ENCODE data around the gene CCSER1.
"Not testable (repeated sequence)": the region's sequence is repeated elsewhere in the genome, so short reads cannot be mapped to it uniquely, and the experiment has no call there.

Gene CCSER1

DNA sequence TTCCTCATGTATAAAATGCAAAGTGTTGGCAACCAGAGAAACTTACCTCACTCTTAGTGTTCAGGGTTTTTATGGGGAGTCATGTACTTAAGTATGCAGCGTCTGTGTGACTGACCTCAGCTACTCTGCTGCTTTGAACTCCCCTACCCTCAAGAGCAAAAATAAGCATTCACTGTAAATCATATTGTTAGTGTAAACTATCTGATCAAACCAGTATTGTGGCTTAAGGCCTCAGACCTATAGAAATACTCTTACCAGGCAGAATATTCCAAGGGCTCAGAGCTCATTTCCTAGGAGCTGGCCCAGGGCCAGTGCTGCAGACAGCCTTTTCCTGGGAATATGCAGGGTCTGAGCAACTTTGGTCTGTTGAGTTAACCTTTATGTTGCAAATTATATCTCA, 453.1 kb downstream of the CCSER1 start:
- no peak for DNase-seq

DNA sequence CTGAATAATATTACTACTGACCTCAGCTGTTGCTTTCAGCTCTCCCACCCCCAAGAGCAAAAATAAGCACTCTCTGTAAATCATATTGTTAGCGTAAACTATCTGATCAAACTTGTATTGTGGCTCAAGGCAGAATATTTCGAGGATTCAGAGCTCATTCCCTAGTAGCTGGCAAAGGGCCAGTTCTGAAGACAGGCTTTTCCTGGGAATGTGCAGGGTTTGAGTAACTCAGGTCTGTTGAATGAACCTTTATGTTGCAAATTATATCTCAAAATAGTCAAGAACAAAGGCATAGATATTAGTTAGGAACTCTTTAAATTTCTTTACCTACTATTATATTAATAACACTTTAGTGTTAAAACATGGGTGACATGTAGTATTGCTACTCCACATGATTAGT, 454.9 kb downstream of the CCSER1 start:
- DNase-seq: no peak

DNA sequence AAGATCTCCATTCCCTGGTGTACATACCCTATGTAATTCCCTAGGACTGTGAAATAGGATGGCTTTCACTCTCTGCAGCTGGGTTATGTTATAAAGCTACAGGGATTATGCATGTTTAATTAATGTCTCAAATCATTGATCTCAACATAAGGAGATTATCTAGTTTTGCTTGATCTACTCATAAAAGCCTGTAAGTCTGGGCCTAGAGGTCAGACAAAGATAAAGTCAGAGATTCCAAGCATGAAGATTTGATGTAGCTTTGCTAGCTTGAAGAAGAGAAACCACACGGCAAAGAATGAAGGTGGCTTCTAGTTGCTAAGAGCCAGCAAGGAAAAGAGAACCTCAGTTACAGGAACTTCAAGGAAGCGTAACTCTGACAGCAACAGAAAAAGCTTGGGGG, 456.9 kb downstream of the CCSER1 start:
- no peak for DNase-seq

DNA sequence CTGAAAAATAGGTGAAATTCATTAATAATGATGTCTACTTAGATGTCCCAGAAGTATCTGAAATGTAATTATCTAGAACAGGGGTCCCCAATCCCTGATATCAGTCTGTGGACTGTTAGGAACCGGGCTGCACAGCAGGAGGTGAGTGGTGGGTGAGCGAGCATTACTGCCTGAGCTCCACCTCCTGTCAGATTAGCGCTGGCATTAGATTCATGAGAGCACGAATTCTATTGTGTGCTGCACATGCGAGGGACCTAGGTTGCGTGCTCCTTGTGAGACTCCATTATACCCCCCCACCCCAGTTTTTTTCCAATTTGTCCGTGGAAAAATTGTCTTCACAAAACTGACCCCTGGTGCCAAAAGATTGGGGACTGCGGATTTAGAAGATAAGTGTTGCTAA, 458.8 kb downstream of the CCSER1 start:
- DNase-seq: no peak

DNA sequence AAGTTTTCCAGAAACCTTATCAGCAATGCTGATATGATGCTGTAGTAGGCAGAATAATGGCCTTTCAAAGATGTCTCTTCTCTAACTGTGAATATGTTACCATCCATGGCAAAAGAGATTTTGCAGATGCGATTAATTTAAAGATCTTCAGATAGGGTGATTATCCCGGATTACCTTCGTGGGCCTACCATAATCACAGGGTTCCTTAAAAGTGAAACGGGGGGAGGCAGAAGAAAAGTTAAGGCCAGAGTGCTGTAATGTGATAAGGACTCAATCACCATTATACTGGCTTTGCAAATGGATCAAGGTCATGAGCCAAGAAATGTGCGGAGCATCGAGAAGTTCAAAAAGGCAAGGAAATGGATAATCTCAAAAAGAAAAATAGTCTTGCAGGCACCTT, 459.6 kb downstream of the CCSER1 start:
- no peak for DNase-seq

DNA sequence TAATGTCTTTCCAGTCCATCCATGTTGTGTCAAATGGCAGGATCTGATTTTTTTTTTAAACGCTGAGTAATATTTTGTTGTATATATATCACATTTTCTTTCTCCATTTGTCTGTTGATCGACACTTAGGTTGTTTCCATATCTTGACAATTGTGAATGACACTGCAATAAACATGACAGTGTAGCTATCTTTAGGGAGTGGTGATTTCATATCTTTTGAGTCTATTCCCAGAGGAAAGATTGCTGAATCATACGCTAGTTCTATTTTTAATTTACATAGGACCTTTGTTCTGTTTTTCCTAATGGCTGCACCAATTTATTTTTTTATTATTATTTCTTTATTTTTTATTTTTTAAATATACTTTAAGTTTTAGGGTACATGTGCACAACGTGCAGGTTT, 470.7 kb downstream of the CCSER1 start:
- DNase-seq: no peak

DNA sequence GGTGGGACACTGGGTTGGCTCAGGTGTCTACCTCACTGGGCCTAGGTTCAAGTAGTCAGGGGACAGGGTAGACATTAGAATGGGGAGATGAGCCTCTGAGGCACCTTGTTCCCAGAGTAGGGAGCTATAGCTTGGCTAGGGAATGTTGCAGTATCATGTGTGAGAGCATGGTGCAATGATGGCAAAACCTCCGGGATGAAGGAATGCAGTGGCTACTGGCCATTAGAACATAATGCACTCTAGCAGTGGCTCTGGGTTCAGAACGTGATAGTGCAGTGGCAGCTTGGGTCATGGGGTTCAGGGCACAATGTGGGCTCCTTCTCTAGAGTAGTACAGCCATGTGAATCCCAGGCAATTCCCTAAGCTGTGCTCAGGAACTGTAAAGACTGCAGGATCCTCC, 471.5 kb downstream of the CCSER1 start:
- DNase-seq: no peak

DNA sequence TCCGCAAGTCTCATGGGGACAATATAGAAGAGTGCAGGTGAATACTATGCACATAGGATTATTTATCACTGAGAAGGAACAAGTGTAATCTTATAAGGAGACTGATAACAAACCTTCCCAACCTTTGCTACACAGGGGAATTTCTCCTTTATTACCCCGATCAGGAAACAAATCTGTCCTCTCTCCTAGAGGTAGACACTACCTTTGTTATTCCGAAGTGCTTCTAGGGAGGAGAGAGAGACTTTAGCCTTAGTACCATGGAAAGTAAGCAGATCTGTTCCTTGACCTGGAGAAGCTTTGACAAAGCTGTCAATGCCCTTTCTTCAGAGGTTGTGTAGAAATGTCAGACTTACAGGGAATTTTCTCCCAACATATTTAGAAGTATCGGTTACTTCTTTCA, 475.5 kb downstream of the CCSER1 start:
- DNase-seq: no peak

DNA sequence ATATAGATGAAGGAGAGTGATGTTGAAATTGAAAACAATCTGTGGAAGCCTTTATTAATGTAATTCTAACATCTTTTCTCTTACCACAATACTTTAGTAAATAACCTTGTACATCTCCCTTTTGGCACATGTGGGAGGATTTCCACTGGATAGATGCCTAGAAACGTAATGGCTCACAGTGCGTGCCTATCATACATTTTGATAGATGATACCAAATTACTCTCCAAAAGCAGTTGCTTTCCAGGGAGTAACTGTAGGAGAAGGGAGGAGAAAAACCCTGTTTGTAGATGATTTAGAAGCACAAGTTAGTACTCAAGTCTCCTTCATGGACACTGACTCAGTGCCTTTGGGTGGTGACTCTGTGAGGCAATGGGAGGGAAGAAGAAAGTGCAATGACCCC, 476.3 kb downstream of the CCSER1 start:
- DNase-seq: no peak

DNA sequence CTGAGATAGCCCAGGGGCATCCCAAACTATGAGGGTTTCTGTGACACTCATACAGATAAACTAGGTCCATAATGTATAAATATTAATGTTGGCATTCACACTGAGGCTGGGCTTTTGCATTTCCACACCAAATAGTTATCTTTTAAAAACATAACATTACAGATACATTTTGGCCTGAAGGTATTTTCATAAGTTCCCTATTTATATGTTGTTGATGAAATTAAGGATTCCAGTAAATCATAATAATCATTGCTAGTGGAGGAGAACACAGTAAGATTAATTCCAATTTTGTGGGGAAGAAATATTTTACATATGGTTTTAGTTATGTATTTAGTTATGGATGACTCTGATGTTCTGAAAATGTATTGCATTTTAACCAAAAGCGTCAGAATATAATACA, 479.6 kb downstream of the CCSER1 start:
- no peak for DNase-seq

DNA sequence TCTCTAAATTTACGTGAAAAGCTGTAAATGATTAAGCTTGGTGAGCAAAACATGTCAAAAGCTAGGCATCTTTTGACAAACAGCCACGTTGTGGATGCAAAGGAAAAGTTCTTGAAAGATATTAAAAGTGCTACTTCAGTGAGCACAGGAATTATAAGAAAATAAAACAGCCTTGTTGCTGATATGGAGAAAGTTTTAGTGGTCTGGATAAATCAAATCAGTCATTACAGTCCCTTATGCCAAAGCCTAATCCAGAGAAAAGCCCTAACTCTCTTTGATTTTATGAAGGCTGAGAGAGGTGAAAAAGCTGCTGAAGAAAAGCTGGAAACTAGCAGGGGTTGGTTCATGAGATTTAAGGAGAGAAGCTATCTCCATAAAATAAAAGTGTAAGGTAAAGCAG, 487.2 kb downstream of the CCSER1 start:
- DNase-seq: no peak

DNA sequence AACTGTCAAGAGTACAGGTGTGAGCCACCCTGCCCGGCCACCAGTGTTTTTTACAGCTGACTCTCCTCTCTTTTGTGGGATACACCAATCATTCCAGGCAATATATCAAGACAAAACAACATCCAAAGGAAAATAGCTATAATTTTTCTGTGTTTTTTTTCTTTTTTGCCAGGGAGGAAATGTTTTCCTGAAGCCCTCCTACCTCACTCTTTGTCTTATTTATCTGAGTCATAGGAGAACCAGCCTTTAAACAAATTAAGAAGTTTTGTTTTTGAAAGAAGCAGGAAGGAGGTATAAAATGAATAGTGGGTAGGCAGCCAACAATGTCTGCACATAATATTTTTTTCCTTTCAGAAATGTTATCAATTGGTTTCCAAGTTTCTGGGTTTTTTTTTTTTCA, 493.9 kb downstream of the CCSER1 start:
- no peak for DNase-seq

DNA sequence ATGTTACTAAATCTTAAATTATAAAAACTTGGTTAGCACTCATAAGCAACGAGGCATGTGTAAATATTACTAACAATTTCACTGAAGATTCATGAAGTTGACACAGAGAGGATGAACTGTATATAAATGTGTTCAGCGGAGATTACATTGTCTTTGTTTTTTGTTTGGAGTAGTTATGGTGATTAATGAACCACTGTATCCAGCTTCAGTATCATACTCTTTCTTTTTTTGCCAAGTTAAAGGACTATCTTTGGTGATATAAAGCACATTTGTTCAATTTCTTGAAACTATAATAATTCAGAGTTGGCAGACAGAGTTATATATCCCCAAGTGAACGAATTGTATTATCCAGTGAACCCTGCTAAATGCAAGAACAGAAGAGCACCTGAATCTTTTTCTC, 497.6 kb downstream of the CCSER1 start:
- DNase-seq: no peak

DNA sequence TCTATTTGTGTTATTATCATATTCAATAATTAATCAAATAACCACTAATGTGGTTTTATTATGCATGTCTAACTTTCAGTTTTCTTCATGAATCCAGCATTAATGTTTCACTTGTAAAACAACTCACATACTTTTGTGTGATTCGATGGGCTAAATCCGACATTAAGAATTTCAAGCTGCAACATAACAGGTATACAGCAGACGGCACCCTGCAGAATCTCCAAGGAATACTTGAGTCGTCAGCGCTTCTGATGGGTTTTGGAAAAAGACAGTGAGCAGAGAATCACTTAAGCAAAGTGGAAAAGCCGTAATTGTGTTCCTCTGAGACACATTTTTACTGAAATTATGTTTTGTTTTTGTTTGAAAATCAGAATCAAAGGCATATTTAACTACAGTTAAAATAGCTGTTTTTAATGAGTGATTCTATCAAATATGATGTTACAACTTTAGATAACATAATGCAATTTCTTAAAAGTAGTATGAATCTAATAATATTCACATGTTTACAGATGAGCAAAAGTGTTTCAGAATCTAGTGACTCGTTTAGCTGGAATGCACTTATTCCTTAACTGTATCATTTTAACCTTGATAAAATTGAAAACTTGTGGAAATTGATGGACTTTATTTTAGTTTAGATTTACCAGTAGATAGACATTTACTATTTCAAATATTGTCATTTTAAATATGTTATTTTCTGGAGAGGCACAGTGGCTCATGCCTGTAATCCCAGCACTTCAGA, 514.8 kb downstream of the CCSER1 start:
- no peak for DNase-seq

DNA sequence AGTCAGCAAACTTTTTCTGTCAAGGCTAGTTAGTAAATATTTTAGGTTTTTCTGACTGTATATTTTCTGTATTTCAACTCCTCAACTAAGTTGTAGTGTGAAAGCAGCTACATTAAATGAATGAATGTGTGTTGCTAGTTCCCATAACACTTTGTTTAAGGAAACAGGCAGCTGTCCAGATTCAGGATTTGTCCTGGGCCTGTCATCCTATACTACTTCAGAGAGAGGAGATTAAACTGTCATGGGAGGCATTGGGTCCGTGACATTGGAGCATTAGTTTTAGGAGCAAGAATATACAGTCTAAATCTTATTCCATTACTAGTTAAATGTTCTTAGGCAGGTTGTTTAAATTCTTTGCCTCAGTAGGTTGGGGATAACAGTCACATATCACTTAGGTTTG, 516.0 kb downstream of the CCSER1 start:
- DNase-seq: no peak

DNA sequence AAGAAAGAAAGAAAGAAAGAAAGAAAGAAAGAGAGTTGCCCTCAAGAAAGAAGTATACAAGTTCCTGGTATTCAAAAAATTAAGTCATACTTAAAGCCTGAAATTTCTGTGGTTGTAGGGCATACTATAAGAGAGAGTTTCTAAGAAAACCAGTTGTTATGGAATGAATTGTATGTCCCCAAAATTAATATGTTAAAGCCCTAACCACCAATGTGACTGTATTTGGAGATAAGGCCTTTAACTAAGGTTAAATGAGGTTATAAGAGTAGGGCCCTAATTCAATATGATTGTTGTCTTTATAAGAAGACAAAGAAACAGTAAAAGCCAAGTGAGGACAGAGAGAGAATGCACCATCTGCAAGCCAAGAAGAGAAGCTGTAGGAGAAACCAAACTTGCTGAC, 521.1 kb downstream of the CCSER1 start:
- no peak for DNase-seq

DNA sequence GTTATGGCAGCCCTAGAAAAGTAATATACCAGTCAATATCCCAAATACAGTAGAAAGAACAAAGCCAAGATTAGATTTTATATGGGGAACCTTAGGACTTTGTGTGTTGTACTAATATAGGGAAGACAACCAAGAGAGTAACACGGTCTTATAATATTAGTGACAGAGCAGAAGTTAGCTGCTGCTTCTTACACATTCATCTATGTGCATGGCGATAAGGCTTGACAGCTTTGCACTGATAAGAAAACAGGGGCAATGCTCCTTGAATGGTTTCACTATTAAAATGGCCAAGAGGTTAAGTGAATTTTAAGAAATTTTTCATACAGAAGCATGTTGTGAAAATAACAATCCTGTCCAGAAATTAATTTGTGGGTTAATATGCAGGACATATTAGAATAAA, 521.6 kb downstream of the CCSER1 start:
- no peak for DNase-seq

DNA sequence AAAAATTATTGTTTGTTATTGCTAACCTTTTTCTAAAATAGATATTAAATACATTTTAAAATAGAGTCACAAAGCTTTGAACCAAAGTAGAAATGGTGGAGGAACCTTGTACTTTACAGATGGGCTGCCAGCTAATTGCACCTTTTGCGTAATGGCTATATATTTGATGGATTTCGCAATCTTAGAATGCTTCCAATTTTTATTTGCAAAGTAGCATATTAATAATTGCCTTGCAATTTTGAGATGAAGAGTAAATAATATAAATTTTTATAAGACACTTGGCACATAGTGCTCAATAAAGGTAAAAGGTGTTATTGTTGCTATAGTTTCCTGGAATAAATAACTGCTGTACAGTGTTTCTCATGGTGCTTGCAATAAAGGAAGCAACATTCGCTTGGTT, 533.5 kb downstream of the CCSER1 start:
- no peak for DNase-seq

DNA sequence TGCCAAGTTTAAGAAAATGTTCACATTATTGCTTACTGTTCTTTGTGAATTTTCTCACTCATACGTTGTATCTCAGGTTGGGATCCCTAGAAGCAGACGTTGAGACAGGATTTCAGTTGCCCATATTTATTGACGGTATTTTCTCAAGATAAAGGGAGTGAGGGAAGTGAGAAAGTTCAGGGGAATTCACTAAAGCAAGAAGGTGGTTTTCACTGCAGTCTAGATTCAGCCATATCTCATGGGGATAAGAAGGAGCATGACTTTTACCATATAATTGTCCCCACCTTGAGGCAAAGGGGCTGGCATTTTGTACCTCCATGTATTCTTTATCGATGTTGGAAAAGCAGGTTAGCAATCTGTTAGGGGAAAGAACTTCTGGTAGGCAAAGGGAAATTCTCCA, 543.0 kb downstream of the CCSER1 start:
- no peak for DNase-seq

DNA sequence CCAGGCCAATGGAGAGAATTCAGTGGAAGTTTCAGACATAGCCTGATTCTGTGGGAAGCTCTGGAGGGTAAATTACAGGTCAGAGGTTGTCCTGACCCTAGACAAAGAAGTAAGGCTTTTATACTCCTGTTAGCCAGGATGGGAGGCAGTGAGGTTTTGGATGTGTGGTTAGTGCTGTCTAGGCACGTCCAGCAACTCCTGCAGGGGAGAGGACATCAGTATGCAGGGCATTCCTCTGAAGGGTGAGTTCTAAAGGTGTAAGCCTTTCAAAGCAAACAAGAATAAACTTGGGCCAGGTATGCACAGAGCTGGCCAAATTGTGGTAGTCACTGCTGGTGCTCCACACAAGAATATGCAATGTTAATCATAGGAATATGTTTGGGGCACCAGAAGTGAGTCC, 562.5 kb downstream of the CCSER1 start:
- no peak for DNase-seq

DNA sequence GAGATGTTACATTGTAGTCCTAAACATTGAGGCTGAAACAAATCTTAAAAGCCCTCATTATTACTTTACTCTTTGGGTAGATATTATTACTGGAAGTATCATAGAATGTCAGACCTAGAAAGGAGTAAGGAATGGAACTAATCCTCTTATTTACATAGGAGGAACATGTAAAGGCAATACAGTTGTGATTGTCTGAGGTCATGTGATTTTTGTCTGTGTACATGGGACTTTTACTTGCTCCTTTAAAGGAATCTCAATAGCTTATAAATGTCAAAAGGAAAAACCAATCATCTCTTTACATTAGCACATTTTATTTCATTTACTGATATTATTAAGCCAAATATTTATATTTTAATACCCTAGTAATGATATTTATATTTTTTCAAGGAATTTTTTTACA, 568.2 kb downstream of the CCSER1 start:
- DNase-seq: no peak

DNA sequence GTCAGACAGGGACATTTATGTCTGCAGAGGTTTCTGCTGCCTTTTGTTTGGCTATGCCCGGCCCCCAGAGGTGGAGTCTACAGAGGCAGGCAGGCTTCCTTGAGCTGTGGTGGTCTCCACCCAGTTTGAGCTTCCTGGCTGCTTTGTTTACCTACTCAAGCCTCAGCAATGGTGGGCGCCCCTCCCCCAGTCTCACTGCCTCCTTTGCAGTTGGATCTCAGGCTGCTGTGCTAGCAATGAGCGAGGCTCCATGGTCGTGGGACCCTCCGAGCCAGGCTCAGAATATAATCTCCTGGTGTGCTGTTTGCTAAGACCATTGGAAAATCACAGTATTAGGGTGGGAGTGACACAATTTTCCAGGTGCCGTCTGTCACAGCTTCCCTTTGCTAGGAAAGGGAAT, 578.3 kb downstream of the CCSER1 start:
- not testable (repeated sequence) for DNase-seq

DNA sequence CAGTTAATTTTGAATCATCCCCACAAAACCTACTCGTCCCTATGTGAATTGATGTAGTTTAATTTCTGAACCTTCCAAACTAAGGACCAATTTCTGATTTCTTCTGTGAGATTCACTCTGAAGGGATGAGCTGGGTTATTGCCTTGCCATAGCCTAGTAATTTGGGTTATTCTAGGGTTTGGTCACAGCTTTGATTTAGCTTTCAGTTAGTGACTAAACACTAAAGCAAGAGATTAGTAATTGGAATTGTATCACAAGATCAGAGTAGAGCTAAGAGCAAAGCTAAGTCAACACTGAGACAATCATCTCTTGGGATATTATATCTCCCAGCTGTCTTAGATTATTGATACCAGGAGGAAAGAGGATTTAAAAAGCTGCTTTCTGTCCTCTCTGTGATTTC, 588.0 kb downstream of the CCSER1 start:
- DNase-seq: no peak

DNA sequence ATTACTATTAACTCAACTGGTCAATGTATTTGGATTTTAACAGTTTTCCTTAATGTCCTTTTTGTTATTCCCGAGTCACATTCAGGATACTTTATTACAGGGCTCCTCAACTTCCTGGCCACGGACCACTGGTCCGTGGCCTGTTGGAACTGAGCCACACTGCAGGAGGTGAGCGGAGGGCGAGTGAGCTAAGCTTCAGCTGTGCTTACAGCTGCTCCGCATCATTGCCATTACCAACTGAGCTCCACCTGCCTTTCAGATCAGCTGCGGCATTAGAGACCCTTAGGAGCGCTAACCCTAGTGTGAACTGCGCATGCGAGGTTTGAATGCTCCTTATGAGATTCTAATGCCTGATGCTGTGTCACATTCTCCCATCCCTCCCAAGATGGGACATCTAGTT, 591.7 kb downstream of the CCSER1 start:
- no peak for DNase-seq

DNA sequence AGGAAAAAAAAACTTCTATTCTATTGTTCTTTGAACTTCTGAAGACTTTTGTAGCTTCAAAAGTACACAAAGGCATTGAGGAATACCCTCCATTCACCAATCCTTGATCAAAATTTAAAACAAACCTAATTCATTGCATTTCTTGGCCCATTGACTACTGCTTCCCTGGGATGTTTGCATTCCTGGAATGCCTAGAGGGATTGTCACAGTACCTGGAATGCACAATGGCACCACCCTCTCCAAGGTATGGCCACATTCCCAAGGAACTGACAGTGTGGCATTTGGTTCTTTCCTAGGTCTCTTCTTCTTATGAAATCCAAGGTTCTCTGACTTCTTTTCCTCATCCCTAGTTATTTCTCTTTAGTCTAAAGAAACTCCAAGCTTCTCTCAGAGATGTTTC, 600.7 kb downstream of the CCSER1 start:
- no peak for DNase-seq

DNA sequence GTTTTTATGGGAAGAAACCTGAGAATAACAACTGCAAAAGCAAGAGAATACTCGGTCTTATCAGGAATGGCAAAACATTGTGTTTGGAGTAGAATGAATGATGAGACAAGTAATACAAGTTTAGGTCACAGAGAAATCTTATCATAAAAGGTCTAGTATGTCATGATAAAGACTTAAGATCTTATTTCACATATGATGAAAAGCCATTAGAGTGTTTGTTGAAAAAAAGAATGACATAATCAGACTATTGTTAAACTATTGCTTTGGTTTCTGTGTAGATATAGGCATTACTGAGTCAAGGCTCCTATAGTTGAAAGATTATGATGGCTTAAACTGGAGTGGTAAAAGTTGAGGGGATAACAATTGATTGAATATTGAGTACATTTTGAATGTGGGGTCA, 603.6 kb downstream of the CCSER1 start:
- DNase-seq: no peak

Measured in inflammatory macrophage treated with lipopolysaccharide for 4 hours (primary cell).